Measurements from ENCODE around the gene DRAM1. TPM values are rescaled to one million over a fixed set of nuclear protein-coding genes. Genes with fewer than 3 reads are reported as not detected.
A peak's percentile ranks its signal among the peaks of the same experiment; 100 is the strongest.
"Not testable (repeated sequence)": the region's sequence is repeated elsewhere in the genome, so short reads cannot be mapped to it uniquely, and the experiment has no call there.

The DRAM1 gene
- polyA plus RNA-seq, 1 donor: 21.7 TPM

GRCh38 chr12:101902641-101903040 lies 25.3 kb downstream of the DRAM1 start:
- no peak for DNase-seq

- DNase-seq: no peak
These were observed 28.8 kb downstream of the DRAM1 start for GRCh38 chr12:101906226-101906625.

GRCh38 chr12:101908395-101908794 lies 31.0 kb downstream of the DRAM1 start:
- DNase-seq: no peak

GRCh38 chr12:101909646-101910045 lies 32.3 kb downstream of the DRAM1 start:
- no peak for DNase-seq

GRCh38 chr12:101915841-101916240 lies 38.5 kb downstream of the DRAM1 start:
- DNase-seq: no peak

- not testable (repeated sequence) for DNase-seq
These were observed 41.4 kb downstream of the DRAM1 start for GRCh38 chr12:101918805-101919204.

- DNase-seq: no peak
These were observed 42.1 kb downstream of the DRAM1 start for GRCh38 chr12:101919447-101919846.

GRCh38 chr12:101920906-101921305 lies 43.5 kb downstream of the DRAM1 start:
- no peak for DNase-seq

- no peak for DNase-seq
These were observed 45.8 kb downstream of the DRAM1 start for GRCh38 chr12:101923045-101923718.

- DNase-seq: no peak
These were observed 47.2 kb downstream of the DRAM1 start for GRCh38 chr12:101924618-101925017.

- DNase-seq: no peak
These were observed 48.0 kb downstream of the DRAM1 start for GRCh38 chr12:101925361-101925760.

- DNase-seq: no peak
These were observed 48.6 kb downstream of the DRAM1 start for GRCh38 chr12:101925935-101926334.

- DNase-seq: no peak
These were observed 49.7 kb downstream of the DRAM1 start for GRCh38 chr12:101927036-101927435.

GRCh38 chr12:101927999-101928398 lies 50.6 kb downstream of the DRAM1 start:
- DNase-seq: no peak

GRCh38 chr12:101928556-101928955 lies 51.2 kb downstream of the DRAM1 start:
- DNase-seq: no peak

GRCh38 chr12:101929365-101930041 lies 52.1 kb downstream of the DRAM1 start:
- no peak for DNase-seq

- no peak for DNase-seq
These were observed 54.3 kb downstream of the DRAM1 start for GRCh38 chr12:101931498-101932326.

- DNase-seq: no peak
These were observed 56.6 kb downstream of the DRAM1 start for GRCh38 chr12:101933866-101934514.

GRCh38 chr12:101935890-101936746 lies 58.7 kb downstream of the DRAM1 start:
- DNase-seq: peak; percentile 38

- DNase-seq: no peak
These were observed 61.9 kb downstream of the DRAM1 start for GRCh38 chr12:101939306-101939705.

GRCh38 chr12:101939856-101940265 lies 62.5 kb downstream of the DRAM1 start:
- peak; percentile 75 for DNase-seq

Measured in left kidney (tissue), 2 donors.